CD8-positive, alpha-beta memory T cell (primary cell): ENCODE data around the gene SLC8A1. TPM values are rescaled to one million over a fixed set of nuclear protein-coding genes. Genes with fewer than 3 reads are reported as not detected.

Experiments
- CTCF ChIA-PET: fragments of 350-600 bp; sonication (Branson Sonifier 250); formaldehyde crosslinking; loops from one replicate; lab custom pipeline; 2021; ENCODE audit warnings: antibody characterized with exemption; lab: Charles Lee
- POLR2A ChIA-PET: fragments of 350-600 bp; sonication (Branson Sonifier 250); formaldehyde crosslinking; loops from one replicate; lab custom pipeline; 2021; ENCODE audit warnings: antibody characterized with exemption; lab: Charles Lee
- DNase-seq, 5 donors: peaks; one replicate each; pipeline versions ENCODE4 v3.0.0 to v3.0.0-alpha.2; 2020 to 2022; ENCODE audit warnings: mixed read lengths in 1 of 5
- H3K27ac ChIP-seq: one replicate; pipeline ENCODE4 v1.7.0; 2013; ENCODE audit warnings: low read depth, mild to moderate bottlenecking, low read length, moderate library complexity
- H3K27me3 ChIP-seq: 2 replicates; pipeline ENCODE4 v1.7.0; 2013; ENCODE audit warnings: low read length, mild to moderate bottlenecking; ENCODE audit not compliant: insufficient read depth, poor library complexity, severe bottlenecking
- H3K36me3 ChIP-seq: 2 replicates; pipeline ENCODE4 v1.7.0; 2013; ENCODE audit warnings: mild to moderate bottlenecking, low read length, moderate library complexity; ENCODE audit not compliant: insufficient read depth
- H3K4me1 ChIP-seq: 2 replicates; pipeline ENCODE4 v1.7.0; 2013; ENCODE audit warnings: mild to moderate bottlenecking, low read length, moderate library complexity; ENCODE audit not compliant: insufficient read depth
- H3K4me3 ChIP-seq: 2 replicates; pipeline ENCODE4 v1.7.0; 2013; ENCODE audit warnings: mild to moderate bottlenecking, low read length
- H3K9me3 ChIP-seq: 2 replicates; pipeline ENCODE4 v1.7.0; 2013; ENCODE audit warnings: mild to moderate bottlenecking, low read length
- H3K27ac Mint-ChIP-seq, 8 donors: one replicate each; pipeline ENCODE4 v1.8.0; 2020 to 2021; ENCODE audit warnings: mixed read lengths in 8 of 8, mild to moderate bottlenecking in 6 of 8, inconsistent platforms in 3 of 8, moderate library complexity in 3 of 8
- H3K27me3 Mint-ChIP-seq, 2 donors: one replicate each; pipeline ENCODE4 v1.8.0; 2020 to 2021; ENCODE audit warnings: mixed read lengths in 2 of 2, mild to moderate bottlenecking in 1 of 2, moderate library complexity in 1 of 2
- H3K36me3 Mint-ChIP-seq, 3 donors: one replicate each; pipeline ENCODE4 v1.8.0; 2020 to 2021; ENCODE audit warnings: mixed read lengths in 3 of 3, inconsistent platforms in 1 of 3, mild to moderate bottlenecking in 1 of 3
- H3K4me1 Mint-ChIP-seq, 3 donors: one replicate each; pipeline ENCODE4 v1.8.0; 2020 to 2021; ENCODE audit warnings: mixed read lengths in 3 of 3, inconsistent platforms in 1 of 3, mild to moderate bottlenecking in 1 of 3
- H3K4me3 Mint-ChIP-seq, 7 donors: one replicate each; pipeline ENCODE4 v1.8.0; 2020 to 2021; ENCODE audit warnings: mixed read lengths in 7 of 7, mild to moderate bottlenecking in 6 of 7, moderate library complexity in 4 of 7, inconsistent platforms in 2 of 7
- H3K9me3 Mint-ChIP-seq, 5 donors: one replicate each; pipeline ENCODE4 v1.8.0; 2020 to 2022; ENCODE audit warnings: mixed read lengths in 5 of 5, mild to moderate bottlenecking in 3 of 5, moderate library complexity in 2 of 5, inconsistent platforms in 1 of 5
- polyA plus RNA-seq: library from polyadenylated mRNA; unstranded; fragments of 300-500 nt; fragmentation: Illumina TruSeq; gene quantifications from one replicate; pipeline ENCODE4 v1.2.3, GENCODE V29; 2021
- total RNA-seq, 2 experiments: library from RNA; stranded (reverse); gene quantifications; one replicate each; pipeline ENCODE4 v1.2.3, GENCODE V29; 2021

SLC8A1 gene
- total and polyA plus RNA-seq, 3 experiments from 2014 or later, result 0.15 to 0.22 TPM; not detected in 1

DNA sequence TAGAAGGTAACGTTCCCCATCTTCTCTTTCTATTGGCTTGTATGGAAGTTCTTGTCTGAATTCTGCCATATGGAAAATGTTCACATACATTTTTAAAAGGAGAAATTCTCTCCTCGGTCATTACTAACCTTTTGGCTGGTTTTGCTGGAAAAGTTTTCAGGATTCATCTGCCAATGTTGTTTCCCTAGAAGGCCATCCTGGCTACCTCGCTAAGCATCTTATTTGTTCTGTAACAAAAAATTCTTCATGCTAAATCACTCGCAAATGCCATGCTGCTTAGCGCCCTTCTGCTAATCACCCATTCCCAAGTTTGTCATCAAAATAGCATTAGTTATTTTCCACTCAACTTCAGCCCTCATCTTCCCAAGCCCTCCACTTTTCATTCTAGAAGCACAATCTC lies 262.0 kb downstream of the SLC8A1 start:
- ChIA-PET POLR2A (no interaction called here), CTCF (no interaction called here)
- Histone ChIP-seq H3K4me3 (no peak overlapping the region), H3K27ac (no peak overlapping the region), H3K9me3 (no peaks in the 10 kb centered on the region), H3K36me3 (no peaks in the 10 kb centered on the region), H3K4me1 (no peaks in the 10 kb centered on the region), H3K27me3 (no peaks in the 10 kb centered on the region)
- Mint-ChIP-seq H3K27ac (no peak overlapping the region), H3K9me3 (peaks cover 0 to 2% (median 0%) of the 10 kb centered on the region in 5 donors), H3K36me3 (no peaks in the 10 kb centered on the region), H3K4me3 (no peak overlapping the region), H3K27me3 (no peaks in the 10 kb centered on the region), H3K4me1 (no peaks in the 10 kb centered on the region)
- no peak for DNase-seq

DNA sequence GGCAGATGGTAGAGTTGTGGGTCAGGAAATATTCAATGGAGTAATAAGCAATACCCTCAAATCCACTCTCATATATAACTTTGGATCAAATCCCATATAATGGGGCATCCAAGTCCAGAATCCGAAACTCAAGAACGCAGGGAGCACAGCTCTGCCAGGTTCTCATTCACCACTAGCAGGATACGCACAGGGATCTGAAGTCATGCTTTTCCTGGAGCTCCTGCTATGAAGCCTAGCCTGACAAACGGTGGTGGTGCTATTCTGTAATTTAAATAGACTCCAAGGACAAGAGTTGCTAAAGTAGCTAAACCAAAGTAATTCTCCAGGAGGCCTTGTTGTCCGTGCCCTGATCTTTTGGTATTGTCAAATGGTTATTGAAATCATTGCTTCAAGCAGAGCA lies 264.8 kb downstream of the SLC8A1 start:
- no peaks in the 10 kb centered on the region for H3K4me1 Mint-ChIP-seq
- DNase-seq, result no peak
- peaks cover 0 to 2% (median 0%) of the 10 kb centered on the region in 5 donors for H3K9me3 Mint-ChIP-seq
- ChIA-PET POLR2A (no interaction called here), CTCF (no interaction called here)
- H3K4me3 ChIP-seq, result no peak overlapping the region
- H3K27ac ChIP-seq, result no peak overlapping the region
- H3K27me3 ChIP-seq, result no peaks in the 10 kb centered on the region
- H3K4me1 ChIP-seq, result no peaks in the 10 kb centered on the region
- H3K27me3 Mint-ChIP-seq, result no peaks in the 10 kb centered on the region
- H3K9me3 ChIP-seq, result no peaks in the 10 kb centered on the region
- no peak overlapping the region for H3K4me3 Mint-ChIP-seq
- no peaks in the 10 kb centered on the region for H3K36me3 ChIP-seq
- H3K36me3 Mint-ChIP-seq, result no peaks in the 10 kb centered on the region
- no peak overlapping the region for H3K27ac Mint-ChIP-seq

DNA sequence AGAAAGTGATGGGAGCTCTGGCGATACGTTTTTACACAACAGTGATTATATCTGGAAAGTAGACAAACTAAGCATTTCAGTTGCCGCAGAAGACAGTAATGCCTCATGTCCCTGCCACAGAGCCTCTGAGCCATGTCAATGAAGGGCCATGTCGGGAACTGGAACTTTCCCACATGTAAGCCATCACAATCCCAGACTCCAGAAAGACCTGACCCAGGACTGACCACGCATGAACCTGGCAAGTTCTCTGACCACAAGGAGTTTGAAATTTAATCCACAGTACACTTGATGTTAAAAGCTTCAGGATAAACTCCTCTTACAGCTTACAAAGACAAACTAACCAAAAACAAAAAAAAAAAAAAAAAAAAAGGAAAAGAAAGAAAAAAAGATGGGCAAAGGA lies 267.3 kb downstream of the SLC8A1 start:
- no peaks in the 10 kb centered on the region for H3K4me1 Mint-ChIP-seq
- ChIA-PET POLR2A (no interaction called here), CTCF (no interaction called here)
- H3K9me3 Mint-ChIP-seq, result peaks cover 0 to 2% (median 0%) of the 10 kb centered on the region in 5 donors
- no peaks in the 10 kb centered on the region for H3K36me3 Mint-ChIP-seq
- no peaks in the 10 kb centered on the region for H3K4me1 ChIP-seq
- no peak for DNase-seq
- no peaks in the 10 kb centered on the region for H3K36me3 ChIP-seq
- H3K9me3 ChIP-seq, result no peaks in the 10 kb centered on the region
- no peak overlapping the region for H3K27ac Mint-ChIP-seq
- H3K27me3 Mint-ChIP-seq, result no peaks in the 10 kb centered on the region
- H3K27me3 ChIP-seq, result no peaks in the 10 kb centered on the region
- H3K4me3 Mint-ChIP-seq, result no peak overlapping the region
- no peak overlapping the region for H3K27ac ChIP-seq
- H3K4me3 ChIP-seq, result no peak overlapping the region

DNA sequence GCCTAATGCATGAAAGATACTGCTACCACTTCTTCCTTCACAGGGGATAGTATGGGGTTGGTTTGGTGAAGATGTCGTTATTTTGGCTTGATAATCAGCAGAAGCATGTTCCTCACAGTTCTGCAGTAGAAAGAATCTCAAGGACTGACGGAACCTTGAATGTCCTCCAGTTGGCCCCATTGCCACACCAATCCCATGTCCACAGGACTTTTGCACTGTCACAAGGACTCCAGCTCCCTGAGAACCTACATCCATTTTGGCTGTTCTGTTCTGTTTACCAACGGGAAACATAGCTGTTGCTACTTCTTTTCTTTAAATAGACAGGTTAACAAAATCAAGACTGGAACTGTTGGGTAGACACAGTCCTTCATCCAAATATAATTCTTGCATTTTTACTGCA lies 270.0 kb downstream of the SLC8A1 start:
- ChIA-PET CTCF (no interaction called here), POLR2A (no interaction called here)
- H3K9me3 ChIP-seq, result no peaks in the 10 kb centered on the region
- no peak overlapping the region for H3K27ac Mint-ChIP-seq
- DNase-seq, result no peak
- H3K4me3 ChIP-seq, result no peak overlapping the region
- no peaks in the 10 kb centered on the region for H3K27me3 ChIP-seq
- no peak overlapping the region for H3K27ac ChIP-seq
- peaks cover 0 to 2% (median 0%) of the 10 kb centered on the region in 5 donors for H3K9me3 Mint-ChIP-seq
- no peaks in the 10 kb centered on the region for H3K4me1 ChIP-seq
- H3K36me3 Mint-ChIP-seq, result no peaks in the 10 kb centered on the region
- H3K4me3 Mint-ChIP-seq, result no peak overlapping the region
- H3K4me1 Mint-ChIP-seq, result no peaks in the 10 kb centered on the region
- no peaks in the 10 kb centered on the region for H3K36me3 ChIP-seq
- H3K27me3 Mint-ChIP-seq, result no peaks in the 10 kb centered on the region

DNA sequence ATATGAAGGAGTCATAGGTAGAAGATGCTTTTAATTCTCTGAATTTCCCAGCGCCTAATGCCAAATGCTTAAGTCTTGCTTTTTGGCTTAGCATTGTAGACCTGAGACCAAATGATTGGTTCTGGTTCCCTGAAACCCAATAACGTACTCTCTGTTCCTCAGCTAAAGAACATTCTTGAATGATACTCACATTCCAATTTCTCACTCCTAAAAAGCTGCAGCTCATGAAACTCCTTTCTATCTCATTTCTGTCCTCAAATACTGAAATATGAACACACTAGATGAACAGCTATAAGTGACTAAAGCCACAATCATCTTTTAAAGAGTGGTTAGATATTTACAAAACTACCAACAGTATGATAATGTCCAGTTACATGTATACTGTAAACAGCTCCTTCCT lies 272.1 kb downstream of the SLC8A1 start:
- H3K27ac ChIP-seq, result no peak overlapping the region
- peaks cover 0 to under 1% (median 0%) of the 10 kb centered on the region in 5 donors for H3K9me3 Mint-ChIP-seq
- H3K36me3 ChIP-seq, result no peaks in the 10 kb centered on the region
- H3K4me1 Mint-ChIP-seq, result no peaks in the 10 kb centered on the region
- no peaks in the 10 kb centered on the region for H3K9me3 ChIP-seq
- no peak overlapping the region for H3K4me3 ChIP-seq
- H3K27me3 Mint-ChIP-seq, result no peaks in the 10 kb centered on the region
- H3K4me3 Mint-ChIP-seq, result no peak overlapping the region
- no peaks in the 10 kb centered on the region for H3K27me3 ChIP-seq
- ChIA-PET POLR2A (no interaction called here), CTCF (no interaction called here)
- no peaks in the 10 kb centered on the region for H3K36me3 Mint-ChIP-seq
- DNase-seq, result no peak
- H3K4me1 ChIP-seq, result no peaks in the 10 kb centered on the region
- no peak overlapping the region for H3K27ac Mint-ChIP-seq

DNA sequence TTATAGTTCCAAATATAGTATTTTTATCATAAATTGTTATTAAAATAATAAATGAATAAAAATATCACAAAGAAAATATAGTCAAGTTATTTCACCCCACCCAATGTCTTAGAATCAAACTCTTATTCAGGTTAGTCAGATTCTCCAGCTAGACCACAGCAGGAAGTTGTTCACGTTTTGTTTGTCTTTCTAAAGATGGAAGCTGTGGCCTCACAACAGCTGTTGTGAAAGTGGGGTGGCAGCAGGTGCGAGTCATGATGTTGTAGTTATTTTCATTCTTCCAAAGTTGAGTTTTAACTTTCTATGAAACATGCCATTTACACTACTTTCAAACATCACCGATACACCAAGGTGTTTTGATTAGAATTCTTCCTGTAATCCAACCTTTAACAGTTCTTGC lies 272.9 kb downstream of the SLC8A1 start:
- Histone ChIP-seq H3K9me3 (no peaks in the 10 kb centered on the region), H3K27ac (no peak overlapping the region), H3K27me3 (no peaks in the 10 kb centered on the region), H3K36me3 (no peaks in the 10 kb centered on the region), H3K4me3 (no peak overlapping the region), H3K4me1 (no peaks in the 10 kb centered on the region)
- Mint-ChIP-seq H3K4me1 (no peaks in the 10 kb centered on the region), H3K9me3 (no peaks in the 10 kb centered on the region), H3K27ac (no peak overlapping the region), H3K36me3 (no peaks in the 10 kb centered on the region), H3K4me3 (no peak overlapping the region), H3K27me3 (no peaks in the 10 kb centered on the region)
- ChIA-PET POLR2A (no interaction called here), CTCF (no interaction called here)
- DNase-seq, result no peak

DNA sequence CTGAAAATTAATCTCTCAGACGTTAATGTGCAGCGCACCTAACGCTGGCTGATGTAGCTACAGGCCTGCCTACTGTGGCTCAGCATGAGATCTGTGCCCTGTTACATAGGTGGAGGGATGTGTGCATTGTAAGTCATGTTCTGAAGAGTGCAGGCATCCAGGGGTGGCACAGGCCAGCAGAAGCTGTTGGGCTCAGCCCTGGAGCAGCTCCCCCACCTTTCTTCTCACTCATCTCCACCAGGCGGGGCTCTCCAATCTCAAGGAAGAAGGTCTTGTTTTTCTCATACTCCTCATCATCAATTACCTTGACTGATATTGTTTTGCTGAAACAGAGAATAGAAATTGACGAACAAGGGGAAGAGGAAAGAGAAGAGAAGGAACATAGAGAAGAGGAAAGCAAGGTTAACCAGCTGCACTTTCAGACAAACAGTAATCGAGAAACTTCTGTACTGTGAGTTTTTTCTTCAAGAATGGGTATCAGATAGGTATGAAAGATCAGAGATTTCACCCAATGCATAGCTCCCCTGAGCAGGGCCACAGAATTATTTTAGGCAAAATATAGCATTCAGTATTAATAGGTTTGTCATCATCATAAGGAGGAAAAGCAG lies 273.6 kb downstream of the SLC8A1 start:
- ChIA-PET POLR2A (no interaction called here), CTCF (no interaction called here)
- no peak overlapping the region for H3K4me3 ChIP-seq
- no peak overlapping the region for H3K27ac ChIP-seq
- Mint-ChIP-seq H3K27ac (no peak overlapping the region), H3K9me3 (no peaks in the 10 kb centered on the region), H3K4me3 (no peak overlapping the region), H3K4me1 (no peaks in the 10 kb centered on the region), H3K36me3 (no peaks in the 10 kb centered on the region), H3K27me3 (no peaks in the 10 kb centered on the region)
- H3K4me1 ChIP-seq, result no peaks in the 10 kb centered on the region
- no peaks in the 10 kb centered on the region for H3K27me3 ChIP-seq
- H3K36me3 ChIP-seq, result no peaks in the 10 kb centered on the region
- no peak for DNase-seq
- H3K9me3 ChIP-seq, result no peaks in the 10 kb centered on the region

DNA sequence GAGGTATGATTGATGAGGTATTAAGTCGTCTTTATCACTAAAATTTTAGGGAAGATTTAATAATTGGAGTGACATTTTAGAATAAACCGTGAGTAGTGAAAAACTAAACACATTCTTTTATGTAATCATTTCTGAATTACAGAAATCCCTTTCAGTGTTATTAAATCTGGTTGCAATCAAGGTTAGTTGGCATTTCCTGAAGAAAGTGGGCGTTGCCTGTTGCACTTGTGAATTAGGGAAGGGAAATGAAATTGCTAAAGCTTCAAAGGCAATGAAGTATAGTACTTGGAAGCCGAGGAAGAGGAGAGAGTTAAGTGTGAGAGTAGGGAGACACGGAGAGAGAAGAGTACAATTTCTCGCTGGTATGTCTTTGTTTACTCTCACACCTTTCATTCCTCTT lies 274.5 kb downstream of the SLC8A1 start:
- Histone ChIP-seq H3K27ac (no peak overlapping the region), H3K4me3 (no peak overlapping the region), H3K36me3 (no peaks in the 10 kb centered on the region), H3K9me3 (no peaks in the 10 kb centered on the region), H3K4me1 (no peaks in the 10 kb centered on the region), H3K27me3 (no peaks in the 10 kb centered on the region)
- Mint-ChIP-seq H3K9me3 (no peaks in the 10 kb centered on the region), H3K4me3 (no peak overlapping the region), H3K36me3 (no peaks in the 10 kb centered on the region), H3K27ac (no peak overlapping the region), H3K4me1 (no peaks in the 10 kb centered on the region), H3K27me3 (no peaks in the 10 kb centered on the region)
- POLR2A ChIA-PET, result no interaction called here
- CTCF ChIA-PET, result no interaction called here
- DNase-seq, result no peak

DNA sequence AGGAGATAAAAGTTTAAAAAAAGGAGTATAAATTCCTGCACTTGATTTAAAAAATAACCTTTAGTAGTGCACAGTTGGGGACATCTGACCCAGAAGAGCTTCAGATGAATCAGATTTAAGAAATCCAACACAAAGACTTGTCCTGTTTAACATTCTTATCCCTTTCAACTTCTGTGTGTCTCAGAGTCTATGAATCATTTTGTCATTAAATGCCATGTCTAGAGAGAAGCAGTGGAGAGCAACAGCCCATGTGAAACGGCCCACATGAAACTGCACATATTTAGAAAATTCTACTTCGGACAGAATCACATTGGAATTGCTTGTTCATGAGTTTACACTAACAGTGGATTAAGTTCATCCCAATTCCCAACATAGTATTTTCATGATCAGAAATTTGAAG lies 278.6 kb downstream of the SLC8A1 start:
- Histone ChIP-seq H3K4me3 (no peak overlapping the region), H3K36me3 (no peaks in the 10 kb centered on the region), H3K27me3 (no peaks in the 10 kb centered on the region), H3K27ac (no peak overlapping the region), H3K4me1 (no peaks in the 10 kb centered on the region), H3K9me3 (no peaks in the 10 kb centered on the region)
- no peak for DNase-seq
- ChIA-PET CTCF (no interaction called here), POLR2A (no interaction called here)
- no peaks in the 10 kb centered on the region for H3K4me1 Mint-ChIP-seq
- H3K4me3 Mint-ChIP-seq, result no peak overlapping the region
- H3K27me3 Mint-ChIP-seq, result no peaks in the 10 kb centered on the region
- H3K27ac Mint-ChIP-seq, result no peak overlapping the region
- H3K9me3 Mint-ChIP-seq, result no peaks in the 10 kb centered on the region
- H3K36me3 Mint-ChIP-seq, result no peaks in the 10 kb centered on the region
